HG03354 (cell line): ENCODE measurements around the gene POLK.
"Not testable (repeated sequence)": the region's sequence is repeated elsewhere in the genome, so short reads cannot be mapped to it uniquely, and the experiment has no call there.

Experiments
- ATAC-seq: cut with Tn5 transposase; IDR thresholded peaks from one replicate; pipeline ENCODE4 v1.9.1; 2021; ENCODE audit warnings: mild to moderate bottlenecking; ENCODE audit not compliant: unreplicated experiment, poor library complexity, severe bottlenecking

The POLK gene

GRCh38 chr5:75601567-75601966 is 89.9 kb downstream of the POLK start:
- no peak for ATAC-seq

- ATAC-seq, result no peak
These were observed 90.3 kb downstream of the POLK start for GRCh38 chr5:75601996-75602395.

- ATAC-seq, result no peak
These were observed 91.7 kb downstream of the POLK start for GRCh38 chr5:75603371-75603770.

GRCh38 chr5:75603821-75604220 is 92.1 kb downstream of the POLK start:
- no peak for ATAC-seq

- not testable (repeated sequence) for ATAC-seq
These were observed 95.7 kb downstream of the POLK start for GRCh38 chr5:75607341-75607740.

- no peak for ATAC-seq
These were observed 97.2 kb downstream of the POLK start for GRCh38 chr5:75608870-75609269.

- ATAC-seq, result no peak
These were observed 98.5 kb downstream of the POLK start for GRCh38 chr5:75610201-75610600.

GRCh38 chr5:75610859-75611310 is 99.2 kb downstream of the POLK start:
- ATAC-seq, result peak; percentile 23

GRCh38 chr5:75611311-75612225 is 99.9 kb downstream of the POLK start, which contains the start of gene ANKDD1B:
TSS of gene ANKDD1B (plus strand) at chr5:75611453. CDS start at chr5:75611635, 182 bp downstream.
- peak; percentile 50 for ATAC-seq

GRCh38 chr5:75612226-75612569 is 100.5 kb downstream of the POLK start:
- no peak for ATAC-seq

- ATAC-seq, result no peak
These were observed 101.2 kb downstream of the POLK start for GRCh38 chr5:75612901-75613300.

- no peak for ATAC-seq
These were observed 102.5 kb downstream of the POLK start for GRCh38 chr5:75614176-75614575.

- ATAC-seq, result no peak
These were observed 104.7 kb downstream of the POLK start for GRCh38 chr5:75616371-75616881.

- ATAC-seq, result no peak
These were observed 105.4 kb downstream of the POLK start for GRCh38 chr5:75616971-75617621.

GRCh38 chr5:75617736-75618352 is 106.2 kb downstream of the POLK start:
- ATAC-seq, result no peak

GRCh38 chr5:75620184-75620959 is 108.7 kb downstream of the POLK start:
- ATAC-seq, result no peak

GRCh38 chr5:75622564-75622963 is 110.9 kb downstream of the POLK start:
- ATAC-seq, result no peak

GRCh38 chr5:75623846-75624245 is 112.2 kb downstream of the POLK start:
- no peak for ATAC-seq

GRCh38 chr5:75626959-75627358 is 115.3 kb downstream of the POLK start:
- no peak for ATAC-seq

GRCh38 chr5:75627801-75628200 is 116.1 kb downstream of the POLK start:
- ATAC-seq, result no peak
